ENCODE data around the gene MORC1. TPM values are rescaled to one million over a fixed set of nuclear protein-coding genes. Genes with fewer than 3 reads are reported as not detected.

Gene MORC1
- total and polyA plus RNA-seq, 8 donors, result not detected

- no peak for TF ChIP-seq CTCF (IDR thresholded peaks at IDR 0.05)
- ATAC-seq (no peak), DNase-seq (no peak)
- Histone ChIP-seq H3K36me3 (no peaks in the 10 kb centered on the region), H3K27ac (no peak overlapping the region), H3K4me1 (no peaks in the 10 kb centered on the region), H3K27me3 (no peaks in the 10 kb centered on the region), H3K4me3 (no peak overlapping the region), H3K9me3 (peaks cover 0 to 2% of the 10 kb centered on the region in 2 donors)
- intact Hi-C loops (cut with DNase I), result no loop called here
These were observed 37.0 kb upstream of the MORC1 start for GRCh38 chr3:109154979-109155378.

DNA sequence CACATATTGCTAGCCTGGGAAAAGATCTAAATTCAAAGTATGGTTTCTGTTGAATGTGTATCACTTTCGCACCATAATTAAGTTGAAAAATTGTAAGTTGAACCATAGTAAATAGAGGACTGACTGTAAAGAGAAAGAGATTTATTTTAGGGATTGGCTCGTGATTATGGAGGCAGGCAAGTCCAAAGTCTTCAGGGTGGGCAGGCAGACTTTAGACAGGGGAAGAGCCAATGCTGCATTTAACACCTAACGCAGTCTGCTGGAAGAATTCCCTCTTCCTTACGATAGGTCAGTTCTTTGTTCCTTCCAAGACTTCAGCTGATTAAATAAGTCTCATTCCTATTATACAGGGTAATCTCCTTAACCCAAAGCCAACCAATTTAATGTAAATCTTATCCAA lies 34.4 kb upstream of the MORC1 start:
- no peaks in the 10 kb centered on the region for H3K9me3 ChIP-seq
- intact Hi-C loops (cut with DNase I), result no loop called here
- no peak for DNase-seq
- no peak overlapping the region for H3K27ac ChIP-seq
- H3K27me3 ChIP-seq, result no peaks in the 10 kb centered on the region
- H3K4me3 ChIP-seq, result no peak overlapping the region
- ATAC-seq, result no peak
- H3K36me3 ChIP-seq, result no peaks in the 10 kb centered on the region
- H3K4me1 ChIP-seq, result no peaks in the 10 kb centered on the region
- TF ChIP-seq CTCF (IDR thresholded peaks at IDR 0.05), result no peak

- Histone ChIP-seq H3K4me3 (no peak overlapping the region), H3K36me3 (no peaks in the 10 kb centered on the region), H3K4me1 (no peaks in the 10 kb centered on the region), H3K27me3 (no peaks in the 10 kb centered on the region), H3K27ac (no peak overlapping the region), H3K9me3 (peaks cover 0 to 2% of the 10 kb centered on the region in 2 donors)
- ATAC-seq (no peak), DNase-seq (no peak)
- intact Hi-C loops (cut with DNase I), result no loop called here
- no peak for TF ChIP-seq CTCF (IDR thresholded peaks at IDR 0.05)
These were observed 31.1 kb upstream of the MORC1 start for GRCh38 chr3:109149078-109149477.

DNA sequence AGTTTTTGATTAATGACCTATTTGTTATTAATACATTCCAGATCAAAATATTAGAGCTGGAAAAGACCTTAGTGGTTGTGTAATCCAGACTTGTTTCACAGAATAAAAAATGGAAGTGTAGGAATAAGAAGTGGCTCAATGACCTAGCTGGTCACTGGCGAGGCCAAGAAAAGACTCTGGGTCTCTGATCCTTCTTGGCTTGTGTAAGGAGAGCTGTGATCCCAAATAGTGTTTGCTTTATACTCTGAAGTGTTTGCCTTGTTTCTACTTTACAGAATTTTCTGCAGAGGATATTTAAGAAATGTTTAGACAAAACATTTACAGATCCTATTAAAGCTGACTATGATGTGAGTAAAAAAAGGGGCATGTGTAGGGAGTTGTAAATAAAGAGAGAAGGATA lies 25.7 kb upstream of the MORC1 start:
- no peak for TF ChIP-seq CTCF (IDR thresholded peaks at IDR 0.05)
- H3K27me3 ChIP-seq, result no peaks in the 10 kb centered on the region
- peaks cover 0 to 2% of the 10 kb centered on the region in 2 donors for H3K9me3 ChIP-seq
- ATAC-seq, result peak; percentile 99
- H3K4me3 ChIP-seq, result no peak overlapping the region
- H3K4me1 ChIP-seq, result no peaks in the 10 kb centered on the region
- H3K36me3 ChIP-seq, result no peaks in the 10 kb centered on the region
- no peak overlapping the region for H3K27ac ChIP-seq
- intact Hi-C loops (cut with DNase I), result no loop called here
- peak in 1 of 4 donors; percentile 32 for DNase-seq

DNA sequence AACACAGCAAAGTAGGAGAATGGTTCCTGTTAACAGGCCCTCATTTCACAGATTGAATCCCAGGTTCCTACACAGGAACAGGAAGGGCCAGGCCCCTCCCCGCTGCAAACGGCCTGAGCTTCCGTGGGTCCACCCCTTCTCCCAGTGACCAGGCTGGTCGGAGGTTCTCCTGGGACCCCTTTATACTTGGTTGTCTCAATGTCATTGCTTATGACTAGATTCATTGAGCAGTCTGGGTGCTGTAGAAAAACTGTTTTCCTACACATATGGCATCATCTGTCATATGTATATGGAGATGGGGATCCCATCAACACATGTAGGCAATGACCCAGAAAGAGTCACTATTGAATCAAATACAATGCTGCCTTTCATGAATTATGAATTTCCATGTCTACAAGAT lies 22.4 kb upstream of the MORC1 start:
- ATAC-seq, result no peak
- Histone ChIP-seq H3K27me3 (no peaks in the 10 kb centered on the region), H3K4me1 (no peaks in the 10 kb centered on the region), H3K27ac (no peak overlapping the region), H3K36me3 (no peaks in the 10 kb centered on the region), H3K9me3 (no peaks in the 10 kb centered on the region), H3K4me3 (no peak overlapping the region)
- intact Hi-C loops (cut with DNase I), result no loop called here
- no peak for DNase-seq
- no peak for TF ChIP-seq CTCF (IDR thresholded peaks at IDR 0.05)
